K562 (cell line): ENCODE measurements around the gene HAPSTR1. TPM values are rescaled to one million over a fixed set of nuclear protein-coding genes. Genes with fewer than 3 reads are reported as not detected.
A peak's percentile ranks its signal among the peaks of the same experiment; 100 is the strongest.

ENCODE experiments used
- ARID1B ChIP-seq: fragments of 450-650 bp; IDR thresholded peaks from 2 replicates; pipeline ENCODE4 v1.6.1; 2016; ENCODE audit warnings: antibody characterized with exemption, mild to moderate bottlenecking, inconsistent platforms
- CHD7 ChIP-seq: fragments of 200-600 bp; sonication (generic); IDR thresholded peaks from one replicate; pipeline ENCODE4 v1.6.1; 2012; ENCODE audit warnings: mild to moderate bottlenecking, low read depth, low read length, inconsistent platforms
- ERF ChIP-seq: fragments of 450-650 bp; formaldehyde crosslinking; IDR thresholded peaks from 2 replicates; pipeline ENCODE4 v1.4.0; 2020; ENCODE audit warnings: mild to moderate bottlenecking, mixed read lengths
- HMGN3 ChIP-seq: IDR thresholded peaks from 2 replicates; pipeline ENCODE4 v1.6.1; 2011; ENCODE audit warnings: borderline replicate concordance, low read depth, mild to moderate bottlenecking, mixed read lengths, low read length; ENCODE audit not compliant: insufficient read length; ENCODE audit errors: extremely low read depth
- MLLT1 ChIP-seq, 2 experiments: fragments of 450-650 bp; IDR thresholded peaks; 2 replicates each; pipeline ENCODE4 v1.6.1; 2016
- NFYB ChIP-seq: IDR thresholded peaks from 2 replicates; pipeline ENCODE4 v1.6.1; 2011; ENCODE audit warnings: mild to moderate bottlenecking, moderate library complexity; ENCODE audit not compliant: insufficient read length; ENCODE audit errors: extremely low read depth
- SIX5 ChIP-seq, 2 experiments: IDR thresholded peaks; 2 replicates each; pipeline ENCODE4 v1.6.1; 2011; ENCODE audit warnings: low read length in 2 of 2, borderline replicate concordance in 1 of 2, low read depth in 1 of 2, mild to moderate bottlenecking in 1 of 2, moderate library complexity in 1 of 2; ENCODE audit not compliant: insufficient read depth in 1 of 2
- SREBF1 ChIP-seq: fragments of 150-350 bp; IDR thresholded peaks from 2 replicates; pipeline ENCODE4 v1.6.1; 2014; ENCODE audit warnings: antibody characterized with exemption, low read depth, low read length, borderline replicate concordance
- TAF7 ChIP-seq: fragments of 450-650 bp; IDR thresholded peaks from 2 replicates; pipeline ENCODE4 v1.6.1; 2016; ENCODE audit warnings: missing genetic modification characterization, missing compliant biosample characterization
- U2AF1 ChIP-seq: fragments of 200-400 bp; formaldehyde crosslinking; optimal IDR thresholded peaks from 2 replicates; pipeline ENCODE3; 2017; ENCODE audit warnings: mild to moderate bottlenecking, low read depth, low read length, moderate library complexity
- ZNF583 ChIP-seq: fragments of 250-450 bp; sonication (Bioruptor Pico); IDR thresholded peaks from 2 replicates; pipeline ENCODE4 v1.4.0; 2020
- ZNF584 ChIP-seq: fragments of 200-800 bp; sonication (Bioruptor generic); IDR thresholded peaks from 2 replicates; pipeline ENCODE4 v1.6.1; 2016; ENCODE audit warnings: low read depth, mild to moderate bottlenecking, missing genetic modification characterization, missing compliant biosample characterization
- polyA plus RNA-seq, 8 experiments: library from polyadenylated mRNA; depleted of rRNA in 4 of 8; stranded (reverse) in 5 of 8; unstranded in 3 of 8; fragments of >200 nt; fragmentation: Nextera tagmentation in 2 of 8; fragmentation: Illumina TruSeq in 1 of 8; extraction: Ambion mirVana in 2 of 8; extraction: Trizol in 1 of 8; gene quantifications; 2 replicates each; pipeline versions ENCODE4 v1.2.1 to v1.2.3, GENCODE V29; 2011 to 2014; ENCODE audit warnings: inconsistent platforms in 1 of 8, missing spikeins in 1 of 8
- total RNA-seq, 7 experiments: library from RNA; depleted of rRNA in 6 of 7; stranded (reverse); fragments of >200 nt in 6 of 7; fragmentation: Illumina TruSeq in 2 of 7; extraction: Trizol in 2 of 7; gene quantifications; 2 replicates each; pipeline versions ENCODE4 v1.2.1 to v1.2.3, GENCODE V29; 2011 to 2021; ENCODE audit warnings: low replicate concordance in 1 of 7

The HAPSTR1 gene
- total and polyA plus RNA-seq, 9 of the 15 experiments (the other 6 are each of a cell fraction or from before 2014, with no cell fraction given), result 10.8 to 67.9 (median 36.5) TPM

DNA sequence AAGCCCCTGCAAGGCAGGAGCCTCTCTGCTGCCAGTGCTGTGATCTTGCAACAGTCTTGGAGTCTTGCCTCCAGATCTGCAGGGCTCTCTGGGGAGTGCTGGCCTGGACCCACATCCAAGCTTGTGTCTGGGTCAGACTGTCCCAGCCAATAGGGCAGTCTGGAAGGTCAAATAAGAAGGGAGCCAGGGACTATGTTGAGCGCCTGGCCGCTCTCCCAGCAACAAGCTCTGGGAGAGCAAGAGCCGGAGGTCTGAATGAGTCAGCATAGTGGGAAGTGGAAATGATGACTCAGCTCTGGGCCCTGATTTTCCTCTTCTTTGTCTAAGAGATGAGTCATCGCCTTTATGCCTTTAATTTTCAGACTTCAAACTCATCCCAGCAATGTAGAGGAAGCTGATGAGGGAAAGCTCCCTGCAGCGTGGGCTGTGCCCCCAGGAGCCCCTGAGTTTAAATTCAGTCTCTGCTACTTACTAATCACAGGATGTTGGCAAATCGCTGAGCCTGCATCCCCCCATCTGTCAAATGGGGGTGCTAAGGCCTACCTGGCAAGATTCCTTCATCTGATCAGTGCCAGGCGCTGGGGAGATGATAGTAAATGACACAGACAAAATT, 43.6 kb upstream of the HAPSTR1 start (continued):
- TF ChIP-seq CHD7 (no peak), SIX5 (IDR thresholded peaks at IDR 0.05; ENCODE audit: borderline replicate concordance in 1 of 2, insufficient read depth in 1 of 2, low read depth in 1 of 2, low read length in 2 of 2) (no peak), ARID1B (peak; percentile 92), NFYB (no peak), ERF (CRISPR knock-in tag) (no peak), MLLT1 (IDR thresholded peaks at IDR 0.05) (no peak), TAF7 (tag) (no peak), ZNF583 (CRISPR knock-in tag) (no peak), HMGN3 (no peak), U2AF1 (no peak), ZNF584 (CRISPR knock-in tag) (no peak), SREBF1 (no peak)
